ENCODE data around the gene NAPA. TPM values are rescaled to one million over a fixed set of nuclear protein-coding genes. Genes with fewer than 3 reads are reported as not detected.

Gene NAPA
- total RNA-seq, 1 experiment from 2014 or later = 147 TPM

DNA sequence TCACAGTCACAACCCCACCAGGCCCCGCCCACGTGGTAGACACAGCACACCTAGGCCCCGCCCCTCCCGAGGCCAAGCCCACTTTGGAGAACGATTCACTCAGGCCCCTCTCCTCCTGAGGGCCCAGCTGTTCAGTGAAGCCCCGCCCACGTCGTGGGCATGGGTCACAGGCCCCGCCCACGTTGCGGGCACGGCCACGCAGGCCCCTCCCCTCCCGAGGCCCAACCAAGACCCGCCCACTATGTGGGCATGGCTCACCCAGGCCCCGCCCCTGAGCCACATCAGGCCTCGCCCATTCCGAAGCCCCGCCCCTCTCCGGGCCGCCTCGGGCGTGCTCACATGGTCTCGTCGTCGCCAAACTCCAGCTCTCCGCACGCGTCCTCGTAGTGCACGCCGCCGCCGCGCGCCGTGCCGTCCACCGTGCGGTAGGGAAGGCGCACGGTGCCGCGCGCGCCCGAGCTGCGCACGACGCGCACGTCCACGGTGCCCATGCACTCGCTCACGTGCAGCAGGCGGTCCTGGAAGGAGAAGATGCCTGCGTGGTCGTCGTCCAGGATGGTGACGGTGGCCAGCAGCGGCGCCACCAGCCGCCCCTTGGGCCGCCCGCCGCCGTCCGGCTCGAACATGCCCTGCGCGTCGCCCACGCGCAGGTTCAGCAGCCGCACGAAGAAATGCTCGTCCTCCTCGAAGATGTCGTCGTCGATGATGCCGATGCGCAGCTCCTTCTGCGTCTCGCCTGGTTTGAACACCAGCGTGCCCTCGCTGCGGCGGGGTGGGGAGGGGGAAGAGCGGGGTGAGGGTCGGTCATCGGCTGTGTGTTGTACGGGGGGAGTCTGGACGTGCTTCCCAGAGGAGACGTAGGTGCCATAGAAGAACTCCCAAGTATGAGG is 67.1 kb downstream of the NAPA start:
- in situ Hi-C loops (cut with HindIII; ENCODE audit: low pct_unique_long_range_greater_than_20kb, low sequenced_read_pairs) = no loop called here
- DNase-seq (ENCODE audit: low read depth, low spot score) = peak; percentile 93

DNA sequence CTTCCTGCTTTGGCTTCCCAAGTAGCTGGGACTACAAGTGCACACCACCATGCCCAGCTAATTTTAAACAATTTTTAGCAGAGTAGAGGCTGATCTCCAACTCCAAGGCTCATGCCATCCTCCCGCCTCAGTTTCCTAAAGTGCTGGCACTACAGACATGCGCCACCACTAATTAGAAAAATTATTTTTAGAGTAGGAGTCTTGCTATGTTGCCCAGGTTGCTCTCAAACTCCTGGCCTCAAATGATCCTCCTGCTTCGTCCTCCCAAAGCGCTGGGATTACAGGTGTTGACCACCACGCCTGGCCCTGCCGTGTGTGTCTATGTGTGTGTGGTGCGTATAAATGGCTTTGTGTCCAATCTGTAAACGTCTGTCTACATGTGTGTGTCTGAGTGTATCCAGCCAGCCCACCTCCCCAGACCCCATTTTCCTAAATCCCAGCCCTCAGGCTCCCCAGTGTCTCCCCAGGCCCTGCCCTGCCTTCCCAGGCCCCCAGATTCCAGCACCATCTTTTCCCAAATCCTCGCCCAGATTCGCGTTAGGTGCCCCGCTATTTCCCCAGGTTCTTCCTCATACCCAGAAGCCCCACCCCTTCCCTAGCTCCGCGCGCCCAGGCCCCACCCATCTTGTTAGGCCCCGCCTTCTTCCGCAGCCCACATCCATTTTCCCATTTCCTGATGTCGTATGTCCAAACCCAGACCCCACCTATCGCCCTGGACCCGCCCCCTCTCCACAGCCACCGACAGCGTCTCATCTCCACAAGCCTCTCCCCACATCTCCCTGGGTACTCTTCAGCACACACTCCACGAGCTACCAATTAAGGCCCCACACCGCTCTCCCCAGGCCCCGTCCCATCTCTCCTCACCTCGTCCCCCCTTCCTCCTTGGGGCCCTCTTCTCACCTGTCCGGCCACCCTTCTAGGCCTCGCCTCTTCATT is 68.1 kb downstream of the NAPA start:
- in situ Hi-C loops (cut with HindIII; ENCODE audit: low pct_unique_long_range_greater_than_20kb, low sequenced_read_pairs) = no loop called here
- peak; percentile 80 for DNase-seq (ENCODE audit: low read depth, low spot score)

DNA sequence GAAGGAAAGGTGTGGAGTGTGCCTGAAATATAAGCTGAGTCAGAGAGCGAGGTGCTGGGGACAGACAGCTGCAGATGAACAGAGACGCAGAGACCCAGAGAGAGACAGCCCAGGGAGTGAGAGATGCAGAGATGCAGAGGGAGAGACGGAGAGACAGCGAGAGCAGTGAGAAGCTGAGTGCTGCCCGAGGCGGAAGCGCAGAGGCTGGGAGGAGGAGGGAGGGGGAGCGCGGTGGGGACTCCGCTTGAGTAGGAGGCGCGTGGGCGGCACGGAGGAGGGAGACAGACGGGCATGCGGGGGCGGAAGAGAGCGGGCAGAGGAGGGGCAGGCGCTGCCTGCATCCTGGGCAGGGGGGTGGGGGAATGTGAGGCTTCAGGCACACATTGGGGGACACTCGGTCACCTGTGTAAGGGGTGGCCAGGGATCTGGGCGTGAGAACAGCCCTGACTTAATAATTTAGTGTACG is 68.9 kb downstream of the NAPA start:
- peak; percentile 55 for DNase-seq (ENCODE audit: low read depth, low spot score)
- in situ Hi-C loops (cut with HindIII; ENCODE audit: low pct_unique_long_range_greater_than_20kb, low sequenced_read_pairs) = no loop called here

DNA sequence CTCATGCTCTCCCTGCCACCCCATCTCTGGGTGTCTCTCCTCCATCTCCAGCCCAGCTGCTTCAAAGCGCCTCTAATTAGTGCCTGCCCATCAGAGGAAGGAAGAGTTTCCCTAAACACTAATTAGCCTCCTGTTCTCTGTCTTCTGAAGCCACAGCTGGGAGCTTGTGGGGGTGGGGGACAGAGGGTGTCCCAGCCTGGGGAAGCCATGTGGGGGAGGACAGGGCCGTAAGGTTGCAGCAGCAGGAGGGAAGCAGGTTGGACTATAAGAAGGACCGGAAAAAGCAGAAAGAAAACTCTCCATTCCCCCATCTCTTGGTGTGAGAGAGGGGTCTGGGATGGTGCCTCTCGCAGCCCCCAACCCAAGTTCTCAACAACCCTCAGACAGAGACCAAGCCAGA is 69.3 kb downstream of the NAPA start:
- in situ Hi-C loops (cut with HindIII; ENCODE audit: low pct_unique_long_range_greater_than_20kb, low sequenced_read_pairs) = no loop called here
- no peak for DNase-seq (ENCODE audit: low read depth, low spot score)

DNA sequence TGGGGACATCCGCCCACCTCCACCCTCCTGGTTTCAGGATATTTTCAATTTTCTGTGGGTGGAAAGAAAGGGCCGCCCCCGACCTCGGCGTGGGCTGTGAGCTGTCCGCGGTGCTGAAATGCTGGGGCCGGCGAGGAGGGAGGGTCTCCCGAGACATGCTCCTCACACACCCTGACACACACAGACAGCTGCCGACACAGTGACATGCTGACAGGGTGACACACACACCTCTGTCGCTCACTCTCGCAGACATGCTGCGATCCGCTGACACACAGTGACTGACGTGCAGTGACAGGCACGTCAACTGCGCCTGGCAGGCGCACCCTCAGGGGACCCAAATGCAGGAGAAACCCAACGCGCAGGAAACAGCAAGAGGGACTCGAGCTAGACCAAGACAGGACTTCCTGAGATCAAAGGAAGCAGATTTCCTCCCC is 70.5 kb downstream of the NAPA start:
- in situ Hi-C loops (cut with HindIII; ENCODE audit: low pct_unique_long_range_greater_than_20kb, low sequenced_read_pairs) = no loop called here
- DNase-seq (ENCODE audit: low read depth, low spot score) = no peak

DNA sequence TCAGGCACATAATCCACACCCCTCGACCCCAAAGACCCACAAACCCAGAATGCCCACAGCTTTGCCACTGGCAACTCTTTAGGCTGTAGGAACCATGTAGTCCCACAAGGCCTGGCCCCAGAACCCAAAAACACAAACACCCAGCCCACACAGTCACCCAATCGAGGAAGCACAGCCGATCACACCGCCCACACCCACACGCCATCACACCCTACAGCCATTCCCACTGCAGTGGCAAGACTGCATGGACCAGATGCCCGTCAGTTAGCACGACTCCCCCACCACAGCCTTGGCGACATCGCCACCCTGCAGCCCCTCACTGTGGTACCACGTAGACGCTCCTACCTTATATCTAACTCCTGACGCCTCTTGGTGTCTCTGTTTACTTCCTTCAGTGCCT is 71.5 kb downstream of the NAPA start:
- no peak for DNase-seq (ENCODE audit: low read depth, low spot score)
- in situ Hi-C loops (cut with HindIII; ENCODE audit: low pct_unique_long_range_greater_than_20kb, low sequenced_read_pairs) = no loop called here

DNA sequence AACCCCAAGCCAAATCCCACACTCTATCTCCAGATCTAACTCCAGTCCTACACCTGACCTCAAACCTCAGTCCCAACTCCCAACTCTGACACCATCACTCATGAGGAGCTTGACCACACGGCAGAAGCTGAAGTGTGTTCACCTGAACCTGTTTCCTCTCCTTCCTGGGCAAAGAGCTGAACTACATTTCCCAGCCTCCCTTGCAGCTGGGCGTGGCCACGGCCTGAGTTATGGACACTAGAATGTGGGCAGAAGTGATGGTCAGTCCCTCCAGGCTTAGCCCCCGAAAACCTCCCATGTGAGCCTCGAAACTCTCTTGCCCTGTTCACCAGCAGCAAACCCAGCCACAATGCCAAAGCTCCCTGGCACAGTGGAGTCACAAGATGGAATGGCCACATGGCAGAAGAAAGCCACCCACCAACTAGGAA is 76.1 kb downstream of the NAPA start:
- in situ Hi-C loops (cut with HindIII; ENCODE audit: low pct_unique_long_range_greater_than_20kb, low sequenced_read_pairs) = no loop called here
- DNase-seq (ENCODE audit: low read depth, low spot score) = peak; percentile 36

Other genes with a start within 250 kb of the NAPA start
- gene INAFM1, start 240.2 kb downstream of the NAPA start, total RNA-seq (2014; rRNA removed; shearing (Covaris generic)) = 0.45 and 0.69 TPM in 2 replicates
- gene C5AR1, start 205.2 kb downstream of the NAPA start, total RNA-seq (2014; rRNA removed; shearing (Covaris generic)) = 0.16 TPM in 1 of 2 replicates, not detected in the other
- not detected in 2 replicates for gene C5AR2, start 182.9 kb downstream of the NAPA start, total RNA-seq (2014; rRNA removed; shearing (Covaris generic))
- 10.0 and 12.6 TPM in 2 replicates for gene DHX34, start 165.7 kb downstream of the NAPA start, total RNA-seq (2014; rRNA removed; shearing (Covaris generic))
- gene MEIS3, start 95.5 kb downstream of the NAPA start, total RNA-seq (2014; rRNA removed; shearing (Covaris generic)) = 12.9 and 20.0 TPM in 2 replicates
- 1.2 and 1.7 TPM in 2 replicates for gene SLC8A2, start 43.2 kb downstream of the NAPA start, total RNA-seq (2014; rRNA removed; shearing (Covaris generic))
- gene KPTN, start 30.8 kb downstream of the NAPA start, total RNA-seq (2014; rRNA removed; shearing (Covaris generic)) = 6.9 and 14.6 TPM in 2 replicates
- gene ZNF541, start 58.1 kb upstream of the NAPA start, total RNA-seq (2014; rRNA removed; shearing (Covaris generic)) = not detected in 2 replicates
- 2.2 and 3.8 TPM in 2 replicates for gene BICRA, start 94.1 kb upstream of the NAPA start, total RNA-seq (2014; rRNA removed; shearing (Covaris generic))
- 0.37 and 0.53 TPM in 2 replicates for gene EHD2, start 198.4 kb upstream of the NAPA start, total RNA-seq (2014; rRNA removed; shearing (Covaris generic))
- gene NOP53, start 230.5 kb upstream of the NAPA start, total RNA-seq (2014; rRNA removed; shearing (Covaris generic)) = 98.2 and 120 TPM in 2 replicates

Data from SK-MEL-5 (cell line).